HG02610 (cell line): ENCODE measurements around the gene CRY2.
A peak's percentile ranks its signal among the peaks of the same experiment; 100 is the strongest.
"Not testable (repeated sequence)": the region's sequence is repeated elsewhere in the genome, so short reads cannot be mapped to it uniquely, and the experiment has no call there.

Experiments used
- ATAC-seq: cut with Tn5 transposase; IDR thresholded peaks from one replicate; pipeline ENCODE4 v1.9.1; 2021; ENCODE audit warnings: mild to moderate bottlenecking, moderate library complexity; ENCODE audit not compliant: unreplicated experiment

Gene CRY2

GRCh38 chr11:45846974-45847910 lies at the start of gene CRY2:
CRY2 (plus strand) TSS chr11:45847475; CDS start chr11:45847491, 16 bp downstream.
- ATAC-seq = peak; percentile 95

- no peak for ATAC-seq
These were observed 48.4 kb upstream of the CRY2 start for GRCh38 chr11:45798793-45799441.

GRCh38 chr11:45799562-45799961 lies 47.7 kb upstream of the CRY2 start:
- no peak for ATAC-seq

GRCh38 chr11:45800261-45800660 lies 47.0 kb upstream of the CRY2 start:
- ATAC-seq = no peak

GRCh38 chr11:45801723-45802315 lies 45.5 kb upstream of the CRY2 start:
- no peak for ATAC-seq

GRCh38 chr11:45802531-45803317 lies 44.6 kb upstream of the CRY2 start:
- no peak for ATAC-seq

GRCh38 chr11:45803971-45804760 lies 43.1 kb upstream of the CRY2 start:
- peak; percentile 25 for ATAC-seq

GRCh38 chr11:45804761-45805304 lies 42.4 kb upstream of the CRY2 start, which contains the start of gene SLC35C1:
SLC35C1 (plus strand) TSS chr11:45805149; CDS start chr11:45805802, 653 bp downstream.
- ATAC-seq = peak; percentile 97

GRCh38 chr11:45805305-45806071 lies 41.8 kb upstream of the CRY2 start:
- ATAC-seq = peak; percentile 27

GRCh38 chr11:45806072-45806933 lies 41.0 kb upstream of the CRY2 start:
- ATAC-seq = no peak

- ATAC-seq = no peak
These were observed 40.1 kb upstream of the CRY2 start for GRCh38 chr11:45806937-45807791.

- ATAC-seq = no peak
These were observed 39.5 kb upstream of the CRY2 start for GRCh38 chr11:45807792-45808238.

- ATAC-seq = not testable (repeated sequence)
These were observed 38.8 kb upstream of the CRY2 start for GRCh38 chr11:45808427-45808826.

- no peak for ATAC-seq
These were observed 37.5 kb upstream of the CRY2 start for GRCh38 chr11:45809456-45810395.

- no peak for ATAC-seq
These were observed 36.7 kb upstream of the CRY2 start for GRCh38 chr11:45810431-45811108.
